B cell (primary cell): Measurements from ENCODE around the gene TAX1BP1.

Source experiments
- CTCF ChIP-seq: fragments of 200-600 bp; IDR thresholded peaks from one replicate; pipeline ENCODE4 v1.8.0; 2022; ENCODE audit warnings: antibody characterized with exemption, mild to moderate bottlenecking
- EZH2 ChIP-seq: IDR thresholded peaks from 2 replicates; pipeline ENCODE4 v1.6.1; 2012; ENCODE audit warnings: borderline replicate concordance, low read depth, mild to moderate bottlenecking, moderate library complexity, low read length; ENCODE audit not compliant: insufficient read depth, poor library complexity, severe bottlenecking

DNA sequence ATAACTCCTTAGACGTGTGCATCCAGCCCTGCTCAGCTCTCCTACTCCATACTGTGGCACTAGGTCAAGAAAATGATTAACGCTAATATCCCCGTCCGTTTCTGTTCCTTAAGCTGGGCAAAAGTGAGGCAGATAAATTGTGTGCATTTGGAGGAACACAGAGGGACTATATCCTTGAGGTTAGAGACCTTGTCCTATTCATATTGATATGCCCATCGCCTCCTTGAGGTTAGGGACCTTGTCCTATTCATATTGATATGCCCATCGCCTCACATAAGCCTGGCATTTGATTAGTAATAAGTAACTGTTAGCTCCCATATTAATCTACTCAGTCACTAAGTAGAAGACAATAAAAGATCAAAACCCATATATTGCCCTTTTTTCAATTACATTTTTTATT lies 12.9 kb upstream of the TAX1BP1 start:
- TF ChIP-seq EZH2 (no peak), CTCF (no peak)
